A549 (cell line): ENCODE data around the gene PPP1R9A. TPM values are rescaled to one million over a fixed set of nuclear protein-coding genes. Genes with fewer than 3 reads are reported as not detected.

Experiments
- ATAC-seq, 2 experiments: fragments of 200-7000 bp in 1 of 2; fragments of >200 bp in 1 of 2; cut with Nextera tagmentation in 1 of 2; cut with Tn5 transposase in 1 of 2; 3 replicates each; pipeline versions ENCODE4 v1.8.0 to v1.9.1; 2018 to 2020; ENCODE audit warnings: mild to moderate bottlenecking in 1 of 2, moderate library complexity in 1 of 2
- CTCF ChIA-PET: fragments of 300-600 bp; sonication (Branson Sonifier 250); formaldehyde crosslinking; extraction: SDS; loops from one replicate; lab custom pipeline; 2021; ENCODE audit warnings: antibody characterized with exemption, inconsistent platforms; lab: Yijun Ruan, JAX
- POLR2A ChIA-PET: fragments of 350-600 bp; formaldehyde crosslinking; extraction: SDS; loops from one replicate; lab custom pipeline; 2021; ENCODE audit warnings: antibody characterized with exemption, inconsistent platforms; lab: Yijun Ruan, JAX
- DNase-seq, 2 experiments: peaks; one replicate each; pipeline versions ENCODE4 v3.0.0 to v3.0.0-alpha.2; 2011 to 2016; ENCODE audit warnings: low read depth in 1 of 2, low spot score in 1 of 2
- FAIRE-seq: peaks from 2 replicates; lab custom pipeline; 2011; peaks lifted over from hg19 to GRCh38; lab: Jason Lieb, UNC
- H3K27ac ChIP-seq, 2 experiments: fragments of >200 bp; sonication (Bioruptor Twin); formaldehyde crosslinking; 3 replicates each; pipeline ENCODE4 v1.5.1; 2016 to 2017
- H3K4me1 ChIP-seq: fragments of >200 bp; sonication (Bioruptor Twin); formaldehyde crosslinking; 3 replicates; pipeline ENCODE4 v1.6.1; 2016
- H3K4me2 ChIP-seq: fragments of >200 bp; sonication (Bioruptor Twin); formaldehyde crosslinking; 3 replicates; pipeline ENCODE4 v1.6.1; 2016
- H3K4me3 ChIP-seq: fragments of >200 bp; sonication (Bioruptor Twin); formaldehyde crosslinking; 3 replicates; pipeline ENCODE4 v1.5.1; 2016
- H3K9me3 ChIP-seq: fragments of >200 bp; sonication (Bioruptor Twin); formaldehyde crosslinking; 3 replicates; pipeline ENCODE4 v1.6.1; 2016
- CBX8 ChIP-seq: fragments of 200-600 bp; sonication (generic); IDR thresholded peaks from 2 replicates; pipeline ENCODE4 v1.6.1; 2016
- CHD2 ChIP-seq: fragments of 150-350 bp; IDR thresholded peaks from 2 replicates; pipeline ENCODE4 v1.6.1; 2014; ENCODE audit warnings: low read length; ENCODE audit not compliant: partially characterized antibody
- EHMT2 ChIP-seq: fragments of 200-600 bp; sonication (generic); IDR thresholded peaks from 2 replicates; pipeline ENCODE4 v1.6.1; 2016; ENCODE audit warnings: antibody characterized with exemption, low read depth, mild to moderate bottlenecking, moderate library complexity
- GATA3 ChIP-seq: IDR thresholded peaks from 2 replicates; pipeline ENCODE4 v1.6.1; 2012; ENCODE audit warnings: borderline replicate concordance
- HDAC2 ChIP-seq: fragments of 200-600 bp; sonication (generic); IDR thresholded peaks from 2 replicates; pipeline ENCODE4 v1.6.1; 2016
- HOXA7 ChIP-seq: fragments of 250-450 bp; sonication (Bioruptor Pico); IDR thresholded peaks from 2 replicates; pipeline ENCODE4 v1.5.0; 2020; ENCODE audit warnings: mild to moderate bottlenecking, moderate library complexity
- HOXB13 ChIP-seq: fragments of 250-450 bp; sonication (Bioruptor Pico); IDR thresholded peaks from 2 replicates; pipeline ENCODE4 v1.5.0; 2020; ENCODE audit warnings: low read depth, mild to moderate bottlenecking, moderate library complexity
- HOXB5 ChIP-seq: fragments of 250-450 bp; sonication (Bioruptor Pico); IDR thresholded peaks from 2 replicates; pipeline ENCODE4 v1.5.0; 2020; ENCODE audit warnings: mild to moderate bottlenecking, moderate library complexity
- JUN ChIP-seq, 2 experiments: fragments of >200 bp; sonication (Bioruptor Twin); formaldehyde crosslinking; IDR thresholded peaks; 2 replicates in 1 of 2; 3 replicates in 1 of 2; pipeline ENCODE4 v1.6.1; 2016 to 2017
- JUNB ChIP-seq: fragments of >200 bp; sonication (Bioruptor Twin); formaldehyde crosslinking; IDR thresholded peaks from 2 replicates; pipeline ENCODE4 v1.6.1; 2016
- MAFK ChIP-seq: fragments of 450-650 bp; IDR thresholded peaks from 2 replicates; pipeline ENCODE4 v1.6.1; 2014; ENCODE audit not compliant: partially characterized antibody
- PHF8 ChIP-seq: fragments of 200-600 bp; sonication (generic); IDR thresholded peaks from 2 replicates; pipeline ENCODE4 v1.6.1; 2016; ENCODE audit warnings: low read depth, mild to moderate bottlenecking, antibody characterized with exemption, moderate library complexity, borderline replicate concordance
- POLR2AphosphoS2 ChIP-seq: conservative IDR thresholded peaks from 2 replicates; pipeline ENCODE4 v1.6.1; 2012; ENCODE audit warnings: low read length, improper control_type of control experiment, inconsistent platforms
- RAD21 ChIP-seq, 2 experiments: fragments of >200 bp in 1 of 2; sonication (Bioruptor Twin) in 1 of 2; formaldehyde crosslinking in 1 of 2; IDR thresholded peaks in 1 of 2; conservative IDR thresholded peaks in 1 of 2; 2 replicates in 1 of 2; 3 replicates in 1 of 2; pipeline ENCODE4 v1.6.1; 2012 to 2018; ENCODE audit warnings: inconsistent platforms in 1 of 2
- TP53 ChIP-seq: fragments of 250-450 bp; sonication (Bioruptor Pico); IDR thresholded peaks from 2 replicates; pipeline ENCODE4 v1.5.0; 2021; ENCODE audit warnings: mild to moderate bottlenecking, moderate library complexity
- ZFP36 ChIP-seq: fragments of 450-650 bp; IDR thresholded peaks from 2 replicates; pipeline ENCODE4 v1.6.1; 2014; ENCODE audit warnings: borderline replicate concordance; ENCODE audit not compliant: partially characterized antibody
- ZNF302 ChIP-seq: fragments of 250-450 bp; sonication (Bioruptor Pico); IDR thresholded peaks from 2 replicates; pipeline ENCODE4 v1.9.0; 2021; ENCODE audit warnings: inconsistent platforms, mild to moderate bottlenecking, moderate library complexity
- WGBS: methylation state at CpG from one replicate; pipeline ENCODE4 v1.1.6; 2017; ENCODE audit errors: missing lambda C conversion rate; 5-methylcytosine and 5-hydroxymethylcytosine counted together
- polyA plus RNA-seq, 4 experiments: library from polyadenylated mRNA; depleted of rRNA in 3 of 4; stranded (reverse); fragments of >200 nt; fragmentation: RNase III in 1 of 4; extraction: RNeasy Plus Mini Kit Qiagen cat#74134 plus additional on column Dnase treatment in 1 of 4; gene quantifications; 2 replicates in 3 of 4; 3 replicates in 1 of 4; pipeline ENCODE4 v1.2.3, GENCODE V29; 2011 to 2017
- TF ChIP-seq, protein P1 (sequence below): fragments of 250-450 bp; sonication (Bioruptor Pico); IDR thresholded peaks from 2 replicates; pipeline ENCODE4 v1.5.0; 2021; ENCODE audit warnings: mild to moderate bottlenecking, moderate library complexity, borderline replicate concordance
- TF ChIP-seq, protein P2 (sequence below): IDR thresholded peaks from 2 replicates; pipeline ENCODE4 v1.6.1; 2012; ENCODE audit warnings: low read depth, borderline replicate concordance

The PPP1R9A gene
- polyA plus RNA-seq, 2 of the 4 experiments (the other 2 are of a cell fraction) = 5.0 to 18.7 TPM

GRCh38 chr7:94906065-94906851 is 1.1 kb upstream of the PPP1R9A start:
- Histone ChIP-seq H3K4me1 (peaks cover 11% of the 10 kb centered on the region; the same call in 1 of the 3 replicates), H3K4me3 (no peak overlapping the region), H3K9me3 (no peaks in the 10 kb centered on the region), H3K27ac (peak overlapping the region in 1 of 2 experiments; percentile 99; a peak in 3 of 6 replicates), H3K4me2 (no peak overlapping the region)
- CTCF ChIA-PET = no interaction called here
- ATAC-seq = no peak
- no peak for FAIRE-seq
- POLR2A ChIA-PET = no interaction called here
- TF ChIP-seq ZFP36 (peak; percentile 1), ZNF302 (CRISPR knock-in tag) (no peak), TP53 (CRISPR knock-in tag) (no peak)
- no peak for DNase-seq
- WGBS = 84% methylated on average over 8 of the region's 8 CpGs

DNA sequence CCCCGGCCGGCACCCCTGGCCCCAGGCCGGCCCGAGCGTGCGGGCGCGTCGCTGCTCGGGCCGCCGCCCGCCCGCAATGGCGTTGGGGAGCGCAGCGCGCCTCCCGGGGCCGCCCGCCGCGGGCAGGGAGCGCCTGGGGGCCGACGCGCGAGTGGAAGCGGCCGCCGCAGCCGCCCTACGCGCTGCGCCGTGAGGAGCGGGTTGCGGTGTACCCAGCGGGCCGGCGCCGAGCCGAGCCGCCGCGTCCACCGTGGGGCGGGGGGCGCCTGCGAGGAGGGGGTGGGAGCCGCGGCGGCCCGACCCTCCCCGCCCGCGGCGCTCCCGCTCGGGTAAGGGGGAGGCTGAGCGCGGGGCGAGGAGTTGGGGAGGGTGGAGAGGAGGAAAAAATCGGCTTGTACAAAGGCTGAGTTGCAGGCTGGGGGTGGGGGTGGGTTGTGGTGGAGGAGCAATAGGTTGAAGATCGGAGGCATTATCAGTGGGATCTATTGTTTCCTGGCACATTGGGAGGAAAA is 473 bp downstream of the PPP1R9A start:
- DNase-seq (peak in 1 of 2 experiments; percentile 52), ATAC-seq (peak; percentile 62 to 70), FAIRE-seq (no peak)
- peak overlapping the region; percentile 86 for H3K4me3 ChIP-seq
- POLR2A ChIA-PET = interaction anchor here (0.5 to 1.1 kb wide), 4 partner anchors 52 to 339 kb away, joined by 3 to 5 read pairs (median 4); partner anchors contain the start of gene SGCE
- 0% methylated on average over 2 of the region's 65 CpGs for WGBS
- peak overlapping the region; percentile 76 for H3K4me2 ChIP-seq
- H3K27ac ChIP-seq = peak overlapping the region; percentile 98 to 99
- CTCF ChIA-PET = interaction anchor here (0.6 to 0.7 kb wide), 2 partner anchors 9 to 257 kb away, joined by 3 read pairs; no protein-coding TSS in a partner anchor
- peak in 1 of 2 experiments; percentile 34; a peak in 3 of 5 replicates for TF ChIP-seq JUN (IDR thresholded peaks at IDR 0.05)
- no peak for TF ChIP-seq JUNB
- TF ChIP-seq HOXA7 (CRISPR knock-in tag) = no peak
- H3K9me3 ChIP-seq = no peaks in the 10 kb centered on the region
- H3K4me1 ChIP-seq = peaks cover 19% of the 10 kb centered on the region; the same call in 2 of the 3 replicates

DNA sequence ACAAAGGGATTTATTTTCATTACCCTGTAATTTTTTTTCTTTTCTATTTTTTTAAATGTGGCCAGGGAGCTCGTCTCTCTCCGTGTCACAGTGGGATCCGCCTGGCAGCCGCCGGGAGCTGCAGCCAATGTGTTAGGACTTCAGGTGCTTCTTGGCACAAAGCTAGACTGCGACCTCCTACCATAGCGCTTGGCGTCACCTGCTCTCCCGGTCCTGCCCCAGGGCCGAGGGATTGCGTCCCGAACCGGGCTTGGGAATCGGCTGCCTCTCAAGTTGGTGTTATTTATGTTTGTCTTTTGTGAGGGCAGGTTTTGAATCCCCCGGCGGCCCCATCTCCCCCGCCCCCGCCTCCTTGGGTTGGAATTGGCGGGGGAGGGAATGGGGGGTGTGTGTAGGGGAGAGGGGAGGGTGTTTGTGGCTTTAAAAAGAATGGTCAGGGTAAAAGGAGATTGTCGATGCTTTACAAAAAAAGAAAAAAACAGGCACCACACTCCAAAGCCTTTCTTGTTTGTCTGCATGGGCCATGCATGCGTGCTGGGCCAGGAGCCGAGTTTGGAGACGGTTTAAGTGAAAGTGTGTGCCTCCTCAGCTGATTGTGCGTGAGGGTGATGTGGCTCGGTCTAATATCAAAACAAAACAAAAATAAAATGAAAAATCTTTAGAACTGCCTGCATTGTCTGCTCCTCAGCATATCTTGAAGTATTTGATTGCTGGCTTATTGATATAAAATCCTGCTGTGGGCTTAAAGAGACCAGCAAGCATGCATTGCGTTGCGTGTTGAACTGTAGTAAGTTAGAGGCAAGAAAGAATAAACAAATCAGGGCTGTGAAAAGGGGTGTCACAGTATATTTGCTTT is 1.2 kb downstream of the PPP1R9A start:
- peak; percentile 57 for DNase-seq
- ChIA-PET POLR2A (interaction anchor here (0.5 to 1.1 kb wide), 4 partner anchors 52 to 338 kb away, joined by 3 to 5 read pairs (median 4); partner anchors contain the start of gene SGCE), CTCF (interaction anchor here (0.6 to 0.7 kb wide), 2 partner anchors 9 to 258 kb away, joined by 3 read pairs; no protein-coding TSS in a partner anchor)
- Histone ChIP-seq H3K27ac (peak overlapping the region; percentile 98 to 99), H3K4me2 (peak overlapping the region; percentile 76), H3K4me3 (peak overlapping the region; percentile 86), H3K4me1 (peaks cover 19% of the 10 kb centered on the region; the same call in 2 of the 3 replicates), H3K9me3 (no peaks in the 10 kb centered on the region)
- FAIRE-seq = no peak
- peak; percentile 73 to 81 for ATAC-seq
- TF ChIP-seq PHF8 (peak; percentile 54; the same call in 1 of the 2 replicates), HOXB13 (CRISPR knock-in tag) (no peak), CBX8 (no peak), POLR2AphosphoS2 (no peak), RAD21 (conservative IDR thresholded peaks at IDR 0.05 in 1 of 2, IDR thresholded peaks at IDR 0.05 in 1 of 2) (peak in 1 of 2 experiments; percentile 15; a peak in 1 of 5 replicates)
- TF ChIP-seq, protein P1, sequence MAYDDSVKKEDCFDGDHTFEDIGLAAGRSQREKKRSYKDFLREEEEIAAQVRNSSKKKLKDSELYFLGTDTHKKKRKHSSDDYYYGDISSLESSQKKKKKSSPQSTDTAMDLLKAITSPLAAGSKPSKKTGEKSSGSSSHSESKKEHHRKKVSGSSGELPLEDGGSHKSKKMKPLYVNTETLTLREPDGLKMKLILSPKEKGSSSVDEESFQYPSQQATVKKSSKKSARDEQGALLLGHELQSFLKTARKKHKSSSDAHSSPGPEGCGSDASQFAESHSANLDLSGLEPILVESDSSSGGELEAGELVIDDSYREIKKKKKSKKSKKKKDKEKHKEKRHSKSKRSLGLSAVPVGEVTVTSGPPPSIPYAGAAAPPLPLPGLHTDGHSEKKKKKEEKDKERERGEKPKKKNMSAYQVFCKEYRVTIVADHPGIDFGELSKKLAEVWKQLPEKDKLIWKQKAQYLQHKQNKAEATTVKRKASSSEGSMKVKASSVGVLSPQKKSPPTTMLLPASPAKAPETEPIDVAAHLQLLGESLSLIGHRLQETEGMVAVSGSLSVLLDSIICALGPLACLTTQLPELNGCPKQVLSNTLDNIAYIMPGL (CRISPR knock-in tag) = no peak
- 6% methylated on average over 24 of the region's 27 CpGs for WGBS

GRCh38 chr7:94909179-94909466 is 1.7 kb downstream of the PPP1R9A start:
- peak overlapping the region; percentile 86 for H3K4me3 ChIP-seq
- no peak for DNase-seq
- TF ChIP-seq CHD2 = no peak
- no peak for TF ChIP-seq HDAC2
- TF ChIP-seq, protein P2, sequence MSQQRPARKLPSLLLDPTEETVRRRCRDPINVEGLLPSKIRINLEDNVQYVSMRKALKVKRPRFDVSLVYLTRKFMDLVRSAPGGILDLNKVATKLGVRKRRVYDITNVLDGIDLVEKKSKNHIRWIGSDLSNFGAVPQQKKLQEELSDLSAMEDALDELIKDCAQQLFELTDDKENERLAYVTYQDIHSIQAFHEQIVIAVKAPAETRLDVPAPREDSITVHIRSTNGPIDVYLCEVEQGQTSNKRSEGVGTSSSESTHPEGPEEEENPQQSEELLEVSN = no peak
- TF ChIP-seq MAFK = peak; percentile 28
- TF ChIP-seq EHMT2 = no peak
- TF ChIP-seq GATA3 = no peak
- no peak for TF ChIP-seq HOXB5 (CRISPR knock-in tag)
- FAIRE-seq = no peak
- H3K9me3 ChIP-seq = no peaks in the 10 kb centered on the region
- H3K27ac ChIP-seq = peak overlapping the region; percentile 98 to 99; a peak in 5 of 6 replicates
- H3K4me1 ChIP-seq = peaks cover 19% of the 10 kb centered on the region; the same call in 2 of the 3 replicates
- ATAC-seq = no peak
- ChIA-PET CTCF (no interaction called here), POLR2A (no interaction called here)
- peak overlapping the region; percentile 76 for H3K4me2 ChIP-seq
- WGBS = 83% methylated on average over 2 of the region's 2 CpGs
